Calu3 (cell line): ENCODE measurements around the gene PDK1. TPM values are rescaled to one million over a fixed set of nuclear protein-coding genes. Genes with fewer than 3 reads are reported as not detected.

ENCODE experiments used
- BruUV-seq: library from RNA; stranded (reverse); fragments of 400-500 nt; replicated peaks from 2 replicates; lab custom pipeline; 2021; lab: Mats Ljungman, UMichigan
- CTCF ChIA-PET: fragments of 300-600 bp; sonication (Branson Sonifier 250); formaldehyde crosslinking; loops from one replicate; lab custom pipeline; 2022; ENCODE audit warnings: antibody characterized with exemption; lab: Charles Lee
- DNase-seq: peaks from one replicate; pipeline ENCODE4 v3.0.0; 2022
- H3K27ac Mint-ChIP-seq: one replicate; pipeline ENCODE4 v1.8.0; 2022; ENCODE audit warnings: mixed read lengths; ENCODE audit not compliant: unreplicated experiment
- H3K27me3 Mint-ChIP-seq: one replicate; pipeline ENCODE4 v1.8.0; 2022; ENCODE audit warnings: mixed read lengths; ENCODE audit not compliant: unreplicated experiment
- H3K36me3 Mint-ChIP-seq: one replicate; pipeline ENCODE4 v1.8.0; 2022; ENCODE audit warnings: mild to moderate bottlenecking, moderate library complexity, mixed read lengths; ENCODE audit not compliant: insufficient read depth, unreplicated experiment
- H3K4me1 Mint-ChIP-seq: one replicate; pipeline ENCODE4 v1.8.0; 2022; ENCODE audit warnings: mild to moderate bottlenecking, low read depth, mixed read lengths; ENCODE audit not compliant: unreplicated experiment
- H3K4me3 Mint-ChIP-seq: one replicate; pipeline ENCODE4 v1.8.0; 2022; ENCODE audit warnings: mild to moderate bottlenecking, low read depth, moderate library complexity, mixed read lengths; ENCODE audit not compliant: unreplicated experiment
- H3K9me3 Mint-ChIP-seq: one replicate; pipeline ENCODE4 v1.8.0; 2022; ENCODE audit warnings: low read depth, mixed read lengths; ENCODE audit not compliant: unreplicated experiment
- intact Hi-C: fragments of 100-400 bp; cut with micrococcal nuclease; formaldehyde crosslinking; loops from one replicate; pipeline ENCODE4 v1.10.0; 2022; ENCODE audit not compliant: unreplicated experiment
- total RNA-seq: library from RNA; stranded (reverse); gene quantifications from 2 replicates; pipeline ENCODE4 v1.2.3, GENCODE V29; 2022
- TF ChIP-seq, protein P1 (sequence below): fragments of 200-600 bp; IDR thresholded peaks from one replicate; pipeline ENCODE4 v1.8.0; 2022; ENCODE audit warnings: antibody characterized with exemption; ENCODE audit not compliant: unreplicated experiment

PDK1 gene
- total RNA-seq, 1 experiment from 2014 or later: 16.8 TPM

DNA sequence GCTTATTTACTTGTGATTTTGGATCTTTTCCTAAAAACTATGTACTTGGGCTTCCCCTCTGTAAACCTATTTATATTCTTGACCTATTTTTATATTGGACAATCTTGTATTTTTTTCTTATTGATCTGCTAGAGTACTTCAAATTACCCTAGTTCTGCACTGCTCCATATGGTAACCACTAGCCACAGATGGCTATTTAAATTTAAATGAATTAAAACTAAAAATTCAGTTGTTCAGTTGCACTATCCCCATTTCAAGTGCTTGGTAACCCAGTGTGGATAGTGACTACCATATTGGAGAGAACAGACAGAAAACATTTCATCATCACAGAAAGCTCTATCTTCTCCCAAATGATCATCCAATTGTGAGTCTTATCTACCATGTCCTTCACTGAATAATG is 74.3 kb downstream of the PDK1 start:
- DNase-seq: no peak
- TF ChIP-seq, protein P1, sequence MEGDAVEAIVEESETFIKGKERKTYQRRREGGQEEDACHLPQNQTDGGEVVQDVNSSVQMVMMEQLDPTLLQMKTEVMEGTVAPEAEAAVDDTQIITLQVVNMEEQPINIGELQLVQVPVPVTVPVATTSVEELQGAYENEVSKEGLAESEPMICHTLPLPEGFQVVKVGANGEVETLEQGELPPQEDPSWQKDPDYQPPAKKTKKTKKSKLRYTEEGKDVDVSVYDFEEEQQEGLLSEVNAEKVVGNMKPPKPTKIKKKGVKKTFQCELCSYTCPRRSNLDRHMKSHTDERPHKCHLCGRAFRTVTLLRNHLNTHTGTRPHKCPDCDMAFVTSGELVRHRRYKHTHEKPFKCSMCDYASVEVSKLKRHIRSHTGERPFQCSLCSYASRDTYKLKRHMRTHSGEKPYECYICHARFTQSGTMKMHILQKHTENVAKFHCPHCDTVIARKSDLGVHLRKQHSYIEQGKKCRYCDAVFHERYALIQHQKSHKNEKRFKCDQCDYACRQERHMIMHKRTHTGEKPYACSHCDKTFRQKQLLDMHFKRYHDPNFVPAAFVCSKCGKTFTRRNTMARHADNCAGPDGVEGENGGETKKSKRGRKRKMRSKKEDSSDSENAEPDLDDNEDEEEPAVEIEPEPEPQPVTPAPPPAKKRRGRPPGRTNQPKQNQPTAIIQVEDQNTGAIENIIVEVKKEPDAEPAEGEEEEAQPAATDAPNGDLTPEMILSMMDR: no peak
- no peaks in the 10 kb centered on the region for H3K27me3 Mint-ChIP-seq
- intact Hi-C loops: no loop called here
- no TSS peak for BruUV-seq
- H3K27ac Mint-ChIP-seq: no peak overlapping the region
- H3K9me3 Mint-ChIP-seq: no peaks in the 10 kb centered on the region
- no peak overlapping the region for H3K4me3 Mint-ChIP-seq
- CTCF ChIA-PET: interaction anchor here (0.7 kb wide), 2 partner anchors 54 to 974 kb away, joined by 3 to 4 read pairs; no protein-coding TSS in a partner anchor
- H3K4me1 Mint-ChIP-seq: no peaks in the 10 kb centered on the region
- H3K36me3 Mint-ChIP-seq: no peaks in the 10 kb centered on the region

DNA sequence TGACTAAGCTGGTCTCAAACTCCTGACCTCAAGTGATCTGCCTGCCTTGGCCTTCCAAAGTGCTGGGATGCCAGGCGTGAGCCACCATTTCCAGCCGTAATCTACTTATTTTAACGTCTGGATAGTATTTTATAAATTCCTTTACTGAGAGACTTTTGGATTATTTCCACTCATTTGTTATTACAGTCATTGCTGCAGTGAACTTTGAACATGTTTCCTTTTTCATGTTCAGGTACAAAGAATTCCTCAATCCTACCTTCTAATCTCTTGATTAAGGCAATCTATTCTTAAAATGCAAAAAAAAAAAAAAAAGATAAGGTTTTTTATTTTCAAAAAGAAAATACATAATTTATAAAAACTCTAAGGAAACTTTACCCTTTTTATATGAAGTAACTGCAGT is 78.6 kb downstream of the PDK1 start:
- no peaks in the 10 kb centered on the region for H3K9me3 Mint-ChIP-seq
- CTCF ChIA-PET: no interaction called here
- H3K4me3 Mint-ChIP-seq: no peak overlapping the region
- no peaks in the 10 kb centered on the region for H3K4me1 Mint-ChIP-seq
- intact Hi-C loops: no loop called here
- no TSS peak for BruUV-seq
- TF ChIP-seq, protein P1: no peak
- no peak overlapping the region for H3K27ac Mint-ChIP-seq
- H3K27me3 Mint-ChIP-seq: no peaks in the 10 kb centered on the region
- no peaks in the 10 kb centered on the region for H3K36me3 Mint-ChIP-seq
- DNase-seq: no peak

DNA sequence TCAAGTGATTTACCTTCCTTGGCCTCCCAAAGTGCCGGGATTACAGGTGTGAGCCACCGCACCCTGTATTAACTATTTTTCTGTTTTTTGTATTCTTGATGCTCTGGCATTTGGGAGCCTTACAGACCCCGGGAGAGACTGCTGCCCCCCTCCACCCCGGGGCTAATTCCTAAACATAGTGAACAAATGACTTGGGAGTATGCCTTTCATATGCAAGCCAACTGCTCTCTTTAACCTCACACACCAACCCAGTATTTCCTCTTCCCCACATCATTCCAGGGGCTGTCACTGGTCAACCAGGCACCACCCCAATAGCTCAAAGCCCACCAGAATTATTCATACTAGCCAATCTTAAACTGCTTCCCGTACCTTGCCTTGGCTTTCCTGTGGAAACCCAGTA is 79.7 kb downstream of the PDK1 start:
- TF ChIP-seq, protein P1: no peak
- H3K36me3 Mint-ChIP-seq: no peaks in the 10 kb centered on the region
- H3K4me1 Mint-ChIP-seq: no peaks in the 10 kb centered on the region
- H3K9me3 Mint-ChIP-seq: no peaks in the 10 kb centered on the region
- H3K4me3 Mint-ChIP-seq: no peak overlapping the region
- no peaks in the 10 kb centered on the region for H3K27me3 Mint-ChIP-seq
- CTCF ChIA-PET: no interaction called here
- intact Hi-C loops: no loop called here
- no peak for DNase-seq
- H3K27ac Mint-ChIP-seq: no peak overlapping the region
- BruUV-seq: no TSS peak

DNA sequence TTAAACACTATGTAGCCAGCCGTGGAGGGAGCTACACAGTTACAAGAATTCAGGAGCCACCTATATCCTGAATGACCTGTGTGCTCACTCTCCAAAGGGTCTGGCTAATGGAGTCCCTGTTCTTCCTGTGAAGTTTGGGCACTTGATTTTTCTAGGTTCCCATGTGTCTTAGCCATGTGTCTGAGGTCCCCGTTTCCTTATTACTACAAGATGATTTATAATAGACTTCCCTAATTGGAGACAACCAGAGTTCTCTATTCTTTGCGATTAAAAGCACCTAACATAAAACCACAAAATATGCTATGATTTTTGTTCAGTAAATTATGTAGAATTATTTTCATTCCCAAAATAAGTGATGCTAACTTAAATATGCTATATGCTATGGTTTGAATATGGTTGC is 83.4 kb downstream of the PDK1 start:
- no TSS peak for BruUV-seq
- no peaks in the 10 kb centered on the region for H3K27me3 Mint-ChIP-seq
- no peaks in the 10 kb centered on the region for H3K4me1 Mint-ChIP-seq
- DNase-seq: no peak
- no peaks in the 10 kb centered on the region for H3K9me3 Mint-ChIP-seq
- H3K36me3 Mint-ChIP-seq: no peaks in the 10 kb centered on the region
- TF ChIP-seq, protein P1: no peak
- CTCF ChIA-PET: no interaction called here
- intact Hi-C loops: no loop called here
- H3K4me3 Mint-ChIP-seq: no peak overlapping the region
- no peak overlapping the region for H3K27ac Mint-ChIP-seq
